ENCODE results near the gene ABCB4. TPM values are rescaled to one million over a fixed set of nuclear protein-coding genes. Genes with fewer than 3 reads are reported as not detected.

ABCB4 gene
- total RNA-seq, 1 donor from 2014 or later, result not detected

DNA sequence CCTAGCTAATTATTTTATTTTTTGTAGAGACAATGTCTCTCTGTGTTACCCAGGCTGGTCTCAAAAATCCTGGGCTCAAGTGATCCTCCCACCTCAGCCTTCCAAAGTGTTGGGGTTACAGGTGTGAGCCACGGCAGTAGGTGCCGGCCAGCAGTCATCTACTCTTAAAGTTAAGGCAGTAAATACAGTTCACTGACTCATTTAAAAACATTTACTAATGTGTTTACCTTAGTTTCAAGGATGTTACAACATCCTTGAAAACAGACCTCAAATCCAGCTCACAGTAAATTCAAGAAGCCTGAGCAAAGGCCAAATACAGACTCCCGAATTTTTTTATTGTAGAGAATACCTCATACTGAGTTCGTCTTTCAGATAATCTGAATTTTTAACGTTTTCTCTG is 29.6 kb upstream of the ABCB4 start:
- Mint-ChIP-seq H3K36me3 (ENCODE audit: low read depth) (no peaks in the 10 kb centered on the region), H3K27ac (no peak overlapping the region), H3K4me3 (no peak overlapping the region), H3K9me3 (no peaks in the 10 kb centered on the region), H3K4me1 (ENCODE audit: low read depth) (peaks cover 21% of the 10 kb centered on the region), H3K27me3 (ENCODE audit: insufficient read depth) (no peaks in the 10 kb centered on the region)
- DNase-seq (ENCODE audit: low spot score), result no peak
- intact Hi-C loops (cut with micrococcal nuclease), result loop anchor here (5.0 to 10.0 kb wide), 3 partner anchors 292 to 670 kb away; no protein-coding TSS in a partner anchor

- Mint-ChIP-seq H3K27me3 (ENCODE audit: insufficient read depth) (no peaks in the 10 kb centered on the region), H3K4me3 (no peak overlapping the region), H3K4me1 (ENCODE audit: low read depth) (no peaks in the 10 kb centered on the region), H3K36me3 (ENCODE audit: low read depth) (no peaks in the 10 kb centered on the region), H3K9me3 (no peaks in the 10 kb centered on the region), H3K27ac (no peak overlapping the region)
- intact Hi-C loops (cut with micrococcal nuclease), result no loop called here
- DNase-seq (ENCODE audit: low spot score), result no peak
These were observed 24.0 kb upstream of the ABCB4 start for GRCh38 chr7:87499494-87499893.

- H3K9me3 Mint-ChIP-seq, result no peaks in the 10 kb centered on the region
- H3K4me1 Mint-ChIP-seq (ENCODE audit: low read depth), result no peaks in the 10 kb centered on the region
- no peak for DNase-seq (ENCODE audit: low spot score)
- no peaks in the 10 kb centered on the region for H3K36me3 Mint-ChIP-seq (ENCODE audit: low read depth)
- intact Hi-C loops (cut with micrococcal nuclease), result no loop called here
- no peaks in the 10 kb centered on the region for H3K27me3 Mint-ChIP-seq (ENCODE audit: insufficient read depth)
- H3K4me3 Mint-ChIP-seq, result no peak overlapping the region
- no peak overlapping the region for H3K27ac Mint-ChIP-seq
These were observed 23.4 kb upstream of the ABCB4 start for GRCh38 chr7:87498893-87499292.

DNA sequence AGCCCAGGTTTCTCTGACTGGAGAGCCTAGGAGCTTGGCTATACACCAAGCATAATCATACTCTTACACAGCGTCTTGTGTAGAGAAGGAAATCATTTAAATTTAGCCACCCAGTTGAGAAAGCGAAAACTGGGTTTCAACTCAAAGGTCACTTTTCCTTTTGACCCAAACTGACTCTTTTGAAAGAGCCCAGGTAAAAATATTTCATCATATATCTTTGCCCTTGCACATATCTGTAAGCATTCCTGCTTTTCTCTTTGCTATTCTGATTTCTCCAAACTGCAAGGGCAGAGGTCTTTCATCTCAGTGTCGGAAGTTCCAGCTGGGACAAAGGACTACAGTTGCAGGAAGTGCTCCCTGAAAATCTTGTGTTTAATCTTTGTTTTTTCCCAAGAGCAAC is 22.0 kb upstream of the ABCB4 start:
- Mint-ChIP-seq H3K4me1 (ENCODE audit: low read depth) (no peaks in the 10 kb centered on the region), H3K4me3 (no peak overlapping the region)
- intact Hi-C loops (cut with micrococcal nuclease), result no loop called here

GRCh38 chr7:87495366-87495765 is 19.9 kb upstream of the ABCB4 start:
- intact Hi-C loops (cut with micrococcal nuclease), result no loop called here
- no peak overlapping the region for H3K4me3 Mint-ChIP-seq
- H3K4me1 Mint-ChIP-seq (ENCODE audit: low read depth), result no peaks in the 10 kb centered on the region
- peaks cover 8% of the 10 kb centered on the region for H3K27me3 Mint-ChIP-seq (ENCODE audit: insufficient read depth)
- no peaks in the 10 kb centered on the region for H3K9me3 Mint-ChIP-seq
- H3K36me3 Mint-ChIP-seq (ENCODE audit: low read depth), result no peaks in the 10 kb centered on the region
- no peak overlapping the region for H3K27ac Mint-ChIP-seq
- no peak for DNase-seq (ENCODE audit: low spot score)

More for the DNA sequence above, 22.0 kb upstream of the ABCB4 start:
- H3K36me3 Mint-ChIP-seq (ENCODE audit: low read depth), result no peaks in the 10 kb centered on the region
- peaks cover 3% of the 10 kb centered on the region for H3K27me3 Mint-ChIP-seq (ENCODE audit: insufficient read depth)
- no peak for DNase-seq (ENCODE audit: low spot score)
- H3K9me3 Mint-ChIP-seq, result no peaks in the 10 kb centered on the region
- no peak overlapping the region for H3K27ac Mint-ChIP-seq

DNA sequence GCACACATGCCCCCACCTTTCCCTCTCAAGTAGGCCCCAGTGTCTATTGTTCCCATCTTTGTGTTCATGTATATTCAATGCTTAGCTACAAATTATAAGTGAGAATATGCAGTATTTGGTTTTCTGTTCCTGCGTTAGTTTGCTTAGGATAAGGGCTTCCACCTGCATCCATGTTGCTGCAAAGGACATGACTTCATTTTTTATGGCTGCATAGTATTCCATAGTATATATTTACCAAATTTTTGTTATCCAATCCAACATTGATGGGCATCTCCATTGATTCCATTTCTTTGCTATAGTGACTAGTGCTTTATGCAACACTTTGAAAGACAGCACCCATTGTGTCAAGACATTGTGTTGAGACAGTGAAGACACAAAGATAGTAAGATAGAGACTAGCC is 19.0 kb upstream of the ABCB4 start:
- Mint-ChIP-seq H3K9me3 (no peaks in the 10 kb centered on the region), H3K27ac (no peak overlapping the region), H3K27me3 (ENCODE audit: insufficient read depth) (peaks cover 10% of the 10 kb centered on the region), H3K4me1 (ENCODE audit: low read depth) (no peaks in the 10 kb centered on the region), H3K4me3 (no peak overlapping the region), H3K36me3 (ENCODE audit: low read depth) (no peaks in the 10 kb centered on the region)
- intact Hi-C loops (cut with micrococcal nuclease), result no loop called here
- DNase-seq (ENCODE audit: low spot score), result no peak

- Mint-ChIP-seq H3K27ac (no peak overlapping the region), H3K36me3 (ENCODE audit: low read depth) (no peaks in the 10 kb centered on the region), H3K27me3 (ENCODE audit: insufficient read depth) (peaks cover 5% of the 10 kb centered on the region), H3K4me3 (no peak overlapping the region), H3K9me3 (no peaks in the 10 kb centered on the region), H3K4me1 (ENCODE audit: low read depth) (no peaks in the 10 kb centered on the region)
- DNase-seq (ENCODE audit: low spot score), result no peak
- intact Hi-C loops (cut with micrococcal nuclease), result no loop called here
These were observed 7.7 kb upstream of the ABCB4 start for GRCh38 chr7:87483131-87483530.

GRCh38 chr7:87482115-87482514 is 6.6 kb upstream of the ABCB4 start:
- no peaks in the 10 kb centered on the region for H3K36me3 Mint-ChIP-seq (ENCODE audit: low read depth)
- no peak overlapping the region for H3K4me3 Mint-ChIP-seq
- intact Hi-C loops (cut with micrococcal nuclease), result no loop called here
- DNase-seq (ENCODE audit: low spot score), result no peak
- H3K27ac Mint-ChIP-seq, result no peak overlapping the region
- no peaks in the 10 kb centered on the region for H3K9me3 Mint-ChIP-seq
- peaks cover 8% of the 10 kb centered on the region for H3K27me3 Mint-ChIP-seq (ENCODE audit: insufficient read depth)
- H3K4me1 Mint-ChIP-seq (ENCODE audit: low read depth), result no peaks in the 10 kb centered on the region

DNA sequence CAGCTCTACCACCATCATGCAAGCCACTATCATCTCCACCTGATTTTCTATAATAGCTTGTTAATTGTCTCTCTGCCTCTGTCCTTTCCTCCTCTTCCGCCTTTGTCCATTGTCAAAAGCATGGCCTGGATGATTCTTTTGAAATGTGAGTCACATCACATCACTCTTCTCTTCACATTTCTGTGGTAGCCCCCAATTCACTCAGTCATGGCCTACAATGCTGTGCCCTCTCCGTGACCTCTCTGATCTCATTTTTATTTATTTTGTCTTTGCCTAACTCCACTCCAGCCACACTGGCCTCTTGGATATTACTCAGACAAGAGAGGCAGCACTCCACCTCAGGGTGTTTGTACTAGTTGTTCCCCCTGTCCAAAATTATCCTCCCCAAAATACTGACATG is 4.9 kb upstream of the ABCB4 start:
- H3K36me3 Mint-ChIP-seq (ENCODE audit: low read depth), result no peaks in the 10 kb centered on the region
- intact Hi-C loops (cut with micrococcal nuclease), result no loop called here
- peaks cover 20% of the 10 kb centered on the region for H3K27me3 Mint-ChIP-seq (ENCODE audit: insufficient read depth)
- DNase-seq (ENCODE audit: low spot score), result no peak
- H3K27ac Mint-ChIP-seq, result no peak overlapping the region
- H3K4me3 Mint-ChIP-seq, result no peak overlapping the region
- H3K4me1 Mint-ChIP-seq (ENCODE audit: low read depth), result no peaks in the 10 kb centered on the region
- H3K9me3 Mint-ChIP-seq, result no peaks in the 10 kb centered on the region

GRCh38 chr7:87479951-87480350 is 4.5 kb upstream of the ABCB4 start:
- Mint-ChIP-seq H3K4me3 (no peak overlapping the region), H3K4me1 (ENCODE audit: low read depth) (peaks cover 2% of the 10 kb centered on the region), H3K36me3 (ENCODE audit: low read depth) (no peaks in the 10 kb centered on the region), H3K27me3 (ENCODE audit: insufficient read depth) (peaks cover 21% of the 10 kb centered on the region), H3K27ac (no peak overlapping the region), H3K9me3 (no peaks in the 10 kb centered on the region)
- DNase-seq (ENCODE audit: low spot score), result no peak
- intact Hi-C loops (cut with micrococcal nuclease), result loop anchor here (5.0 kb wide), 1 partner anchor 753 kb away; no protein-coding TSS in a partner anchor

DNA sequence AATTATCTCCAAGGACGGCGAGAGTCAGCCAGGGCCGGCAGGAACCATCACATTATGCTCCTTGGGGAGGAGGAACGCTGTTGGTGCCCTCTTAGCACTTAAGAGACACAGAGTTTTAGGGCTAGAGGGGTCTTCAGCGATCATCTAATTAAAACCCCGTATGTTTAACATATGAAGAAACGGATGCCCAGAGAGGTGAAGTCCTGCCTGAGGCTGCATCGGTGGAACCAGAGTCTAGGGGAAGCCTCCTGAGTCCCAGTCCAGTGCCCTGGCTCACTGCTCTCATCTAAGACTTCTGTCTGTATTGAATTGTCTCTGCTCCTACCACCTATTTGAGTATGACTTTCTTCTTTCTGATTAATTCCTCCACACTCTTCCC is 688 bp upstream of the ABCB4 start:
- Mint-ChIP-seq H3K4me3 (peak overlapping the region; percentile 13), H3K9me3 (no peaks in the 10 kb centered on the region), H3K27ac (no peak overlapping the region), H3K27me3 (ENCODE audit: insufficient read depth) (peaks cover 46% of the 10 kb centered on the region), H3K36me3 (ENCODE audit: low read depth) (no peaks in the 10 kb centered on the region), H3K4me1 (ENCODE audit: low read depth) (peaks cover 10% of the 10 kb centered on the region)
- intact Hi-C loops (cut with micrococcal nuclease), result loop anchor here (5.0 kb wide), 1 partner anchor 749 kb away; no protein-coding TSS in a partner anchor
- no peak for DNase-seq (ENCODE audit: low spot score)

DNA sequence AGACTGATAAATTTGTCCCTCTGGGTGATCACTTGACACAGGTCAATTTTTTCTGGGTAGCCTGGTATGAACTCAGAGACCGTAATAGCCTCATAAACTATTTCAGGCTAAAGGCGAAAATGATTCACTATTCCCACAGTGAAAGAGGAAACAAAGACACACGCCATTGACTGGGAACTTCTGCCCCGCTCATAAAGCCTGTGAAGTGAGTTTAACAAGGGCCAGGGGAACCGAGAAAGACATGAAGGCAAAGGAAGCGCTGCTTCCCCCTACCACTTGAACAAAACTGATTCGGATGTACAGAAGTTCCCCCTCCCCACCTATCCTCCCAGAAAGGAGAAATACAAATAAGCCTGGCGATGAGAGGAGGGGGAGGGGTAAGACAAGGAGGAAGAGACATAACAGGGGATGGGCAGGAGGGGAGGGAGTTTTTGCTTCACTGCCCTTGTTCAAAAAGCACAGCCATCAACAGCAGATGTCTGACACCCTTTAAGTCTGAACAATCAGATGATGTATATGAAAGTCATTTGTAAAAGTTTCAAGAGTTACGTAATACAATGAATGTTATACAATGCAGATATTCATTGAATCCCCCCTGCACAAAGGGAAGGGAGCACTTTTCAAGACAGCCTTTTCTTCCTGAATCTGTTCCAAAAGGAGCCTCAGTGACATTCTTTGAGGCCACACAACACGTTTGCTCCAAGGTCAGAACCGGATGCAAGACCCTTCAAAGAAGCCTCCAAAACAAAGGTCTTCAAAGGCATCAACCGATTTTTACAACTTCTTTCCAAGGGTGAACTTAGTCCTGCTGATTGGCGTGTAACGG is 734 bp downstream of the ABCB4 start:
- no peak for DNase-seq (ENCODE audit: low spot score)
- Mint-ChIP-seq H3K36me3 (ENCODE audit: low read depth) (no peaks in the 10 kb centered on the region), H3K27ac (no peak overlapping the region), H3K4me3 (peak overlapping the region; percentile 47), H3K9me3 (no peaks in the 10 kb centered on the region), H3K27me3 (ENCODE audit: insufficient read depth) (peaks cover 46% of the 10 kb centered on the region), H3K4me1 (ENCODE audit: low read depth) (peaks cover 10% of the 10 kb centered on the region)
- intact Hi-C loops (cut with micrococcal nuclease), result loop anchor here (5.0 kb wide), 1 partner anchor 747 kb away; no protein-coding TSS in a partner anchor

DNA sequence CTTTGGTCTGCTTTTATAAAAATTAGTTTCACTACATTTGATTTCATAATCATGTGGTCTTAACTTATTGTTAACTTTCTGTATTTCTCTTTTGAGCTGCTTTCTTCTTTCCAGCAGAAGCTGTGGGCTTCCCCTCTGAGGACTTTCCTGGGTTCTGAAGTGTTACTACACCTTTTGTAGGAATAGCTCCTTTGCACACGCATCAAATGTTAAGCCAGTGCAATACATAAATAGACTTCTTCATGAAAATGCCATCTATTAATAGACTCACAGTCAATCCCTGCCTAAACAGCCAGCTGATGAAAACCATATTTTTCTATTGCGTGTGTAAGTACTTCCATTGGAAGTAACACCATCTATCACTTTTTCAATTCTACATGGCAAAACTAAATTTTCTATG is 1.5 kb downstream of the ABCB4 start:
- Mint-ChIP-seq H3K4me3 (no peak overlapping the region), H3K27ac (no peak overlapping the region), H3K9me3 (no peaks in the 10 kb centered on the region), H3K4me1 (ENCODE audit: low read depth) (peaks cover 10% of the 10 kb centered on the region), H3K36me3 (ENCODE audit: low read depth) (no peaks in the 10 kb centered on the region), H3K27me3 (ENCODE audit: insufficient read depth) (peaks cover 46% of the 10 kb centered on the region)
- DNase-seq (ENCODE audit: low spot score), result no peak
- intact Hi-C loops (cut with micrococcal nuclease), result no loop called here
